ENCODE data around the gene OR6S1. TPM values are rescaled to one million over a fixed set of nuclear protein-coding genes. Genes with fewer than 3 reads are reported as not detected.
A peak's percentile ranks its signal among the peaks of the same experiment; 100 is the strongest.
"Not testable (repeated sequence)": the region's sequence is repeated elsewhere in the genome, so short reads cannot be mapped to it uniquely, and the experiment has no call there.

OR6S1 gene
- total RNA-seq, 2 experiments from 2014 or later, result not detected

DNA sequence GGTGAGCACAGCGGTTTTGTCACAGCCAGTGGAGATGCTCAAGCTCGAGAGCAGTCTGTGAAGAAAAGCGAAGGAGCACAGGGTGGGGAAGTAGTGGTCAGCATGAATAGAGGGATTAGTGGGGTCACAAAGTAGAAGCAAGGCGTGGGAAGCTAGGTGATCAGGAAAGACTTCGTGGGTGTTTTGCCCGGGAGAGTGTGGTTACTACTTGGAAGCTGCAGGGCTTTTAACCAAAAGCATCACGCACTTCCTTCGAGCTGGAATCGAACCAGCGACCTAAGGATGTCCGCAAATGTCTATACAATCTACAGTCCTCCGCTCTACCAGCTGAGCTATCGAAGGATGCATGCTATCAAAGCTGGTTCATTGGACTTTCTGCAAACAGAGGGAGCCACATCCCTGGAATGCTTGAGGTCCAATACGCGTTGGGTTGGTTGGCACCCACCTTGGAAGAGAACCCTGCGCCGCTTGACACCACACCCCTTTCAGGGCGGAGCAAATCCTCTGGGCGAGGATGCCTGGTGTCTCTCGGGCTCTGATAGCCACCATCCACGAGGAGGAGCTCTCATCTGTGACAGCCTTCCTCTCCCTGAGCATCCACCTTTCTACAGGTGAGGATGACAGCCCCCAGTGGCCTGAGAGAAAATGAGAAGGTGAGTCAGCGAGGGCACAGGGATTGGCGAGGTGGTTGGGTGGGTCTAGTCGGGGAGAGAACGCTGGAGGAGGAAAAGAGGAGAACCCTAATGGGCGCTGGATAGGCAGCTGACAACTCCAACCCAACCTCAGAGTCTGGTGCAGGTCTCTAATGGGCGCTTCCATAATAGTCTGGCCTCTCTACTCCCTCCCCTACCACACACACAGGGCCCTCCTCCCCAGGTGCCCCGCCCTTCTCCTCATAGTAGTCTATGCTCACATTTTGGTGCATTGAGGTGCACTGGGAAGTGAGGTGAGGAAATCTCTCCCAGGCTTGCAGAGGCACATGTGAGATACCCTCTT lies 16.0 kb upstream of the OR6S1 start:
- peaks cover 80% of the 10 kb centered on the region for H3K27me3 Mint-ChIP-seq
- no peaks in the 10 kb centered on the region for H3K36me3 Mint-ChIP-seq
- no peak overlapping the region for H3K4me3 Mint-ChIP-seq
- H3K27ac Mint-ChIP-seq, result no peak overlapping the region
- DNase-seq, result peak; percentile 37
- peaks cover 15% of the 10 kb centered on the region for H3K4me1 Mint-ChIP-seq
- H3K9me3 Mint-ChIP-seq, result no peaks in the 10 kb centered on the region

DNA sequence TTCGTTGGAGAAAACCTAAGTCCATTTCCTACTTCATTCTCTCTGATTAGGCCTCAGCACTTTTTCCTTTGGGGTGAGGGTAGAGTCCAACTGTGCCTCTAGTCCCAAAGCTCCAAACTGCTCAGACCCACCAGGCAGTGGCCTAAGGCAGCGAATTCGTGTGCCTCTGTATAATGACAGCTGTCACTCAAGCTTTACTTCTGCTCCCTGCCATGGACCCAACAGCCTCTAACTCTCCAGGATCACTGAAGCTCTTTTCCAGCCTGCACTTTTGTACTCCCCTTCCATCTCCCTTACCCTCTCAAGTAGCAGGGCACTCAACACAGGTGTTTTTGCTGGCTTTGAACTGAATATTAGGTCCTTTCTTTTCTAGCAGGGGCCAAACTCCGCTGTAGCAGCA lies 14.8 kb upstream of the OR6S1 start:
- Mint-ChIP-seq H3K4me3 (no peak overlapping the region), H3K36me3 (no peaks in the 10 kb centered on the region), H3K4me1 (peaks cover 15% of the 10 kb centered on the region), H3K9me3 (no peaks in the 10 kb centered on the region), H3K27ac (no peak overlapping the region), H3K27me3 (peaks cover 82% of the 10 kb centered on the region)
- no peak for DNase-seq

GRCh38 chr14:20655851-20656250 lies 14.4 kb upstream of the OR6S1 start:
- Mint-ChIP-seq H3K4me1 (peaks cover 15% of the 10 kb centered on the region), H3K36me3 (no peaks in the 10 kb centered on the region), H3K27ac (no peak overlapping the region), H3K9me3 (no peaks in the 10 kb centered on the region), H3K27me3 (peaks cover 85% of the 10 kb centered on the region), H3K4me3 (no peak overlapping the region)
- no peak for DNase-seq

- Mint-ChIP-seq H3K36me3 (no peaks in the 10 kb centered on the region), H3K4me3 (peak overlapping the region; percentile 55)
- DNase-seq, result peak; percentile 67
Measured at GRCh38 chr14:20652996-20653975, 11.8 kb upstream of the OR6S1 start.

GRCh38 chr14:20645481-20645880 lies 4.0 kb upstream of the OR6S1 start:
- H3K9me3 Mint-ChIP-seq, result no peaks in the 10 kb centered on the region
- no peaks in the 10 kb centered on the region for H3K36me3 Mint-ChIP-seq
- no peak overlapping the region for H3K27ac Mint-ChIP-seq
- DNase-seq, result no peak
- peaks cover 42% of the 10 kb centered on the region for H3K27me3 Mint-ChIP-seq
- no peak overlapping the region for H3K4me3 Mint-ChIP-seq
- no peaks in the 10 kb centered on the region for H3K4me1 Mint-ChIP-seq

More at GRCh38 chr14:20652996-20653975, 11.8 kb upstream of the OR6S1 start:
- Mint-ChIP-seq H3K27me3 (peaks cover 74% of the 10 kb centered on the region), H3K9me3 (no peaks in the 10 kb centered on the region), H3K27ac (peak overlapping the region; percentile 16), H3K4me1 (peaks cover 15% of the 10 kb centered on the region)

DNA sequence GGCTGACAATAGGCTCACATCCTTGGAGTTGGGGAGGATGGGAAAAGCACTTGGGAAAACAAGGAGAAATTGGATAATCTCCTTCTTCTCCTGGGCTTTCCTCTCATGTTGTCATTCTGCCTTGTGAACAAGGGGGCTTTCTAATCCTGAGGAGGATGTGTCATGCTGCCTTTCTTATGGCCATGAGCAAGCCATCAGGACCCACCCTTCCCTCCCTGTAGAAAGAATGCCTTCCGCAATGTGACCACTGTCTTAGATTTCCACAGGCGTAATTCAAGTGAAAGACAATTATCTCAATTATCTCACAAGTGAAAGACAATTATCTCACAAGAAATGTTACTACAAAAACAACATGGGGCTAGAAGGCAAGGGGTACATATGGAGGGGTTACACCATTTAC lies 3.0 kb upstream of the OR6S1 start:
- Mint-ChIP-seq H3K4me1 (no peaks in the 10 kb centered on the region), H3K27me3 (peaks cover 39% of the 10 kb centered on the region), H3K36me3 (no peaks in the 10 kb centered on the region), H3K27ac (no peak overlapping the region), H3K9me3 (no peaks in the 10 kb centered on the region), H3K4me3 (no peak overlapping the region)
- DNase-seq, result no peak

- H3K27me3 Mint-ChIP-seq, result peaks cover 32% of the 10 kb centered on the region
Measured at GRCh38 chr14:20642755-20643154, 1.3 kb upstream of the OR6S1 start.

GRCh38 chr14:20642182-20642581 lies 691 bp upstream of the OR6S1 start:
- Mint-ChIP-seq H3K36me3 (no peaks in the 10 kb centered on the region), H3K27me3 (peaks cover 30% of the 10 kb centered on the region), H3K27ac (no peak overlapping the region), H3K4me3 (no peak overlapping the region), H3K9me3 (no peaks in the 10 kb centered on the region), H3K4me1 (no peaks in the 10 kb centered on the region)
- no peak for DNase-seq

More at GRCh38 chr14:20642755-20643154, 1.3 kb upstream of the OR6S1 start:
- H3K9me3 Mint-ChIP-seq, H3K36me3 Mint-ChIP-seq, H3K4me1 Mint-ChIP-seq, H3K4me3 Mint-ChIP-seq, H3K27ac Mint-ChIP-seq, DNase-seq: not testable (repeated sequence)

DNA sequence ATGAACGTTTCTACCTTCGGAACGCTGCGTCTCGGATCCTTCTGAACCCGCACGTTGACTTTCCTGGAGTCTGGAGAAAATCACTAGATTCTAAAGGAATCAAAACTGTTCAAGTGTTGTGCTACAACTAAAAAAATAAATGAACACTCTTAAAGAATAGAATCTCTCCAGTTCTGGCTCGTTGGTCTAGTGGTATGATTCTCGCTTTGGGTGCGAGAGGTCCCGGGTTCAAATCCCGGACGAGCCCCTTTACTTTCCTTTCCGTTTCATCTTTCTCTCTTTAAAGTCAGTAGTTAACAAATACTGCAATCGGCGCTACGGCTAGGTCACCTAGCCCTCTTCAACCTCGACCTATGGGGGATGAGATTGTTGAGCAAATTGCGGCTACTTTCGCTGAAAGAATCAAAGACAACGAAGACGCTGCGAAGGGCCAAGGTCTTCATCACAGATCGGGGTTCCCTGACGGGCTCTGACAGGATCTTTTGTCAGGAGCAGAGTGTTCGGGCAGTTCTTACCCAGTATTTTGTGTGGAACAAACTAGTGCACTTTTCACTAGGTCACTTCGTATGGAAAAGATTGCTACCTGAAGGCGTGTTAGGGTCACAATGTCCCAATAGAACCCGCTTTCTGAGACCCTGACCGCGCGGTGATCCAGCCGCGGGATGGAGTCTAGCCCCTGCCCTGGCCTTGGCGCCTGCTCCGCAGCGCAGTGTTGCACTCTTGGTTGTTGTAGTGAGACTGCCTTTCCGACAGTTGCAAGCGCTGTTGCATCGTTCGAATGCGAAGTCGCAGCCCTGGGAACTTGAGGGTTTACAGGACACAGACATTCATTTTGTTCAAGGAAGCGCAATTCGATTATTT lies 8.4 kb downstream of the OR6S1 start:
- Mint-ChIP-seq H3K4me3 (peak overlapping the region; percentile 80), H3K27ac (peak overlapping the region; percentile 89), H3K36me3 (peaks cover 2% of the 10 kb centered on the region), H3K27me3 (peaks cover 55% of the 10 kb centered on the region), H3K4me1 (peaks cover 32% of the 10 kb centered on the region), H3K9me3 (peaks cover 9% of the 10 kb centered on the region)
- peak; percentile 64 for DNase-seq

GRCh38 chr14:20632448-20632830 lies 9.1 kb downstream of the OR6S1 start:
- Mint-ChIP-seq H3K9me3 (peaks cover 9% of the 10 kb centered on the region), H3K27ac (peak overlapping the region; percentile 89), H3K36me3 (peaks cover 2% of the 10 kb centered on the region), H3K4me1 (peaks cover 38% of the 10 kb centered on the region), H3K27me3 (peaks cover 61% of the 10 kb centered on the region), H3K4me3 (peak overlapping the region; percentile 80)
- peak; percentile 33 for DNase-seq

DNA sequence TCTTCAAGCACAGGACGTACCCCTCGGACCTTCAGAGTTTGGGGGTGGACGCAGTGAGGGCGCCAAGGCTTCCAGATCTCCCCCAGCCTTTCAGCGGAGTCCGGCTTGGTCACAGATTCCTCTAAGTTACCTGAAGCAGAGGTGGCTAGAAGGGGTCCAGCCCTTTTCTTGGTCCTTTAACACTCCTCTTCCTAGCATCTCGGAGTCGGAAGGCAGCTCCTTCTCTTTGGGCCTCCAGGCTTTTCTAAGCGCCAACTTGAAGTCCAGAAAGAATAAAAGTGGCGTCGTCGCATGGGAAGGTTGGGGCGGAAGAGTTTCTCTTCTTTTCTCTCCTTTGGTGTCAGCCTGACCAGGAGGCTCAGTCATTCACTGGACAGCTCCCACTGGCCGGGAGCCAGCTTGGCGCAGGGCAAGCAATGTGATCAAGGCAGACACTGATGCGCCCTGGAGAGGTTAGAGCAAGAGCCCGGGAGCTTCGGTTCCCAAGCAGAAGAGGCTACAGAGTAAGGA lies 9.6 kb downstream of the OR6S1 start:
- DNase-seq, result peak; percentile 17
- peaks cover 64% of the 10 kb centered on the region for H3K27me3 Mint-ChIP-seq
- H3K27ac Mint-ChIP-seq, result peak overlapping the region; percentile 8
- peaks cover 43% of the 10 kb centered on the region for H3K4me1 Mint-ChIP-seq
- peaks cover 9% of the 10 kb centered on the region for H3K9me3 Mint-ChIP-seq
- H3K36me3 Mint-ChIP-seq, result peaks cover 2% of the 10 kb centered on the region
- H3K4me3 Mint-ChIP-seq, result peak overlapping the region; percentile 80

DNA sequence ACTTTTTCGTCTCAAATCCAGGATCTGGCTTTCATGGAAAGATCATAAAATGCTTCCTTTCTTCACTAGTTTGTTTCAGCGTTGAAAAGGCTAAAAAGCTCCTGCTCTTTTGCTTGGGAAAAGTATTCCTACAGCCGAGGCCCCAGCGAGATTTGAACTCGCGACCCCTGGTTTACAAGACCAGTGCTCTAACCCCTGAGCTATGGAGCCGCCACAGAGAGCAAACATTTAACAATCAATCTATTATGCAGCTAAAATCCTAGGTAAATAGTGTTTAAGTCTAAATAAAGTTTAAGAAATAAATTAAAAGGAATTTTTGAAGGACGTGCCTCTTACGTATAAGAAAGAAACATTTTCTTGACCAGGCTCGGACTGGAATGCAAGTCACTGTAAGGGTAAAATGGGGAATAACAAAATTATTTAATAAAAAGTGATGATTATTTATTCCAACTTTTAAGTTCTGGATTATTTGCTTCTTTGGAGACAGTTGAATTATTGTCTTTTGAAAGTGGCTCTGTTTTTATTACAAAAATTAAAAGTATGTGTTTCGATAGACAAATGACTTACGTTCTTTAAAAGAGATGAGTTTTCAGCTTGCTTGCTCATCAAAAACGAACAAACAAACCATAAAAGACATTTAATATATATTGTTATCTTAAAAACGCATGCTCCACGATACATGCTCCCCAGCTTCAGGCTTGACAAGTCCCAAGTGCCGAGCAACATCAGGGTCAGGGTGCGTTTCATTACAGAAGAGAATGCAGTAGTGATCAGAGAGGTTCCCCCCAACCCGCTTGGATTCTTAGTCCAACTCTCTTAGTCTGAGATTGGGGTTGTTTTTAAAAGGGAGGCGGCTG lies 10.2 kb downstream of the OR6S1 start:
- H3K27me3 Mint-ChIP-seq, result peaks cover 63% of the 10 kb centered on the region
- peak overlapping the region; percentile 80 for H3K4me3 Mint-ChIP-seq
- peak; percentile 55 for DNase-seq
- peaks cover 2% of the 10 kb centered on the region for H3K36me3 Mint-ChIP-seq
- H3K9me3 Mint-ChIP-seq, result peaks cover 9% of the 10 kb centered on the region
- H3K4me1 Mint-ChIP-seq, result peaks cover 48% of the 10 kb centered on the region
- H3K27ac Mint-ChIP-seq, result peak overlapping the region; percentile 79

- Mint-ChIP-seq H3K27ac (peak overlapping the region; percentile 79), H3K4me1 (peaks cover 55% of the 10 kb centered on the region), H3K4me3 (peak overlapping the region; percentile 80), H3K36me3 (peaks cover 2% of the 10 kb centered on the region), H3K9me3 (peaks cover 9% of the 10 kb centered on the region), H3K27me3 (peaks cover 67% of the 10 kb centered on the region)
- DNase-seq, result peak; percentile 31
Measured at GRCh38 chr14:20630340-20631022, 11.0 kb downstream of the OR6S1 start.
